ENCODE data around the gene RCOR1. TPM values are rescaled to one million over a fixed set of nuclear protein-coding genes. Genes with fewer than 3 reads are reported as not detected.
"Not testable (repeated sequence)": the region's sequence is repeated elsewhere in the genome, so short reads cannot be mapped to it uniquely, and the experiment has no call there.

Gene RCOR1
- polyA plus RNA-seq, 1 experiment = 16.7 TPM

DNA sequence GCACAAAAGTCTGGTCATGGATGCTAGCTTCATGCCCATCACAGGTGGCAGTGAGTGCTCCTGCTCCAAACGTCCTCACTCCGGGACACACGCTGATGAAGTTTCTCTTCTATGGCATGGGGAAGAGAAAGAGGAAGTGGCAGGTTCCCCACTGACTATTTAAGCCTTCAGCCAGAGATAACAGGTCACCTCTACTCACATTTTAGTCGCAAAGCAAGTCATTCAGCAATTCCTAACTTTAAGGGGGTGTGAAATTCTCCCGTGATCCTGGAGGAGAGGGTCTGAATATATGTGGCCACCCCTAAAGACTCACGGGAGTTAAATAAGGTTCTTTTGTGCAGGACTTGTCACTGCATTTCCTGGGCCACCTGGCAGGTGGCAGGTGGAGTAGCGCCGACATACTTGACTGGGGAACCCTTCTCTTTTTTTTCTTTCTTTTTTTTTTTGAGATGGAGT, 18.8 kb upstream of the RCOR1 start:
- ChIA-PET POLR2A (interaction anchor here (0.7 kb wide), 1 partner anchor 32 kb away, joined by 3 read pairs; no protein-coding TSS in a partner anchor), CTCF (no interaction called here)
- DNase-seq (ENCODE audit: low read depth, low spot score) = no peak
- TF ChIP-seq, protein P1, sequence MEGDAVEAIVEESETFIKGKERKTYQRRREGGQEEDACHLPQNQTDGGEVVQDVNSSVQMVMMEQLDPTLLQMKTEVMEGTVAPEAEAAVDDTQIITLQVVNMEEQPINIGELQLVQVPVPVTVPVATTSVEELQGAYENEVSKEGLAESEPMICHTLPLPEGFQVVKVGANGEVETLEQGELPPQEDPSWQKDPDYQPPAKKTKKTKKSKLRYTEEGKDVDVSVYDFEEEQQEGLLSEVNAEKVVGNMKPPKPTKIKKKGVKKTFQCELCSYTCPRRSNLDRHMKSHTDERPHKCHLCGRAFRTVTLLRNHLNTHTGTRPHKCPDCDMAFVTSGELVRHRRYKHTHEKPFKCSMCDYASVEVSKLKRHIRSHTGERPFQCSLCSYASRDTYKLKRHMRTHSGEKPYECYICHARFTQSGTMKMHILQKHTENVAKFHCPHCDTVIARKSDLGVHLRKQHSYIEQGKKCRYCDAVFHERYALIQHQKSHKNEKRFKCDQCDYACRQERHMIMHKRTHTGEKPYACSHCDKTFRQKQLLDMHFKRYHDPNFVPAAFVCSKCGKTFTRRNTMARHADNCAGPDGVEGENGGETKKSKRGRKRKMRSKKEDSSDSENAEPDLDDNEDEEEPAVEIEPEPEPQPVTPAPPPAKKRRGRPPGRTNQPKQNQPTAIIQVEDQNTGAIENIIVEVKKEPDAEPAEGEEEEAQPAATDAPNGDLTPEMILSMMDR (IDR thresholded peaks at IDR 0.05; ENCODE audit: low read depth, low read length) = no peak
- Histone ChIP-seq H3K27ac (ENCODE audit: low read depth, low read length) (no peak overlapping the region), H3K9me3 (ENCODE audit: control insufficient read depth, insufficient read depth, low read length) (no peaks in the 10 kb centered on the region), H3K27me3 (ENCODE audit: control insufficient read depth, insufficient read depth, low read length) (no peaks in the 10 kb centered on the region), H3K4me3 (ENCODE audit: low read depth, low read length) (no peak overlapping the region)

- Histone ChIP-seq H3K9me3 (ENCODE audit: control insufficient read depth, insufficient read depth, low read length) (no peaks in the 10 kb centered on the region), H3K4me3 (ENCODE audit: low read depth, low read length) (no peak overlapping the region), H3K27ac (ENCODE audit: low read depth, low read length) (no peak overlapping the region), H3K27me3 (ENCODE audit: control insufficient read depth, insufficient read depth, low read length) (no peaks in the 10 kb centered on the region)
- POLR2A ChIA-PET = no interaction called here
- TF ChIP-seq, protein P1 (IDR thresholded peaks at IDR 0.05; ENCODE audit: low read depth, low read length) = no peak
- DNase-seq (ENCODE audit: low read depth, low spot score) = no peak
- CTCF ChIA-PET = no interaction called here
Observed at GRCh38 chr14:102574281-102575159, 17.9 kb upstream of the RCOR1 start.

DNA sequence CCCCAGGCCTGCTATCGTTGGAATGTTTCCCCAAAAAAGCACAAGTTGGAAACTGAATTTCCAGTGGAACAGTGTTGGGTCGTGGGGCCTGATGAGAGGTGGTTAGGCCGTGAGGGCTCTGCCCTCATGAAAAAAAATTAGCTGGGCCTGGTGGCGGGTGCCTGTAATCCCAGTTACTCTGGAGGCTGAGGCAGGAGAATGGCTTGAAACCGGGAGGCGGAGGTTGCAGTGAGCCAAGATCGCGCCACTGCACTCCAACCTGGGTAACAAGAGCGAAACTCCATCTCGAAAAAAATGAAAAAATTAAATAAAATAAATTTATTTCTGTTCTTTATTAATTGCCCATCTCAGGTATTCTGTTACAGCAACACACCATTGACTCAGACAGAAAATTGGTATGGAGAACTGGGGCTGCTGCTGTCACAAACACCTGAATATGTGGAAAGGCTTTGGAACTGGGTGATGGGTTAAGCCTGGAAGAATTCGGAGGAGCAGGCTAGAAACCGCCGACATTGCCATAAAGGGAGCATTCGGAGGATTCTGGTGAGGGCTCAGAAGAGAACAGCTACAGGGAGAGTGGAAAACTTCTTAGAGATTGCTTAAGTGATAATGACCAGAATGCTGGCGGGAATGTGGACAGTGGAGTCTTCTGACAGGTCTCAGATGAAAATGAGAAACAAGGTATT, 17.1 kb upstream of the RCOR1 start:
- no peak overlapping the region for H3K27ac ChIP-seq (ENCODE audit: low read depth, low read length)

GRCh38 chr14:102575846-102576428, 16.5 kb upstream of the RCOR1 start:
- H3K4me3 ChIP-seq (ENCODE audit: low read depth, low read length); DNase-seq (ENCODE audit: low read depth, low spot score); H3K9me3 ChIP-seq (ENCODE audit: control insufficient read depth, insufficient read depth, low read length); H3K27me3 ChIP-seq (ENCODE audit: control insufficient read depth, insufficient read depth, low read length); H3K27ac ChIP-seq (ENCODE audit: low read depth, low read length); POLR2A ChIA-PET; CTCF ChIA-PET: not testable (repeated sequence)

More for the DNA sequence above, 17.1 kb upstream of the RCOR1 start:
- POLR2A ChIA-PET = no interaction called here
- CTCF ChIA-PET = no interaction called here
- Histone ChIP-seq H3K9me3 (ENCODE audit: control insufficient read depth, insufficient read depth, low read length) (no peaks in the 10 kb centered on the region), H3K4me3 (ENCODE audit: low read depth, low read length) (no peak overlapping the region), H3K27me3 (ENCODE audit: control insufficient read depth, insufficient read depth, low read length) (no peaks in the 10 kb centered on the region)
- TF ChIP-seq, protein P1 (IDR thresholded peaks at IDR 0.05; ENCODE audit: low read depth, low read length) = no peak
- DNase-seq (ENCODE audit: low read depth, low spot score) = no peak

DNA sequence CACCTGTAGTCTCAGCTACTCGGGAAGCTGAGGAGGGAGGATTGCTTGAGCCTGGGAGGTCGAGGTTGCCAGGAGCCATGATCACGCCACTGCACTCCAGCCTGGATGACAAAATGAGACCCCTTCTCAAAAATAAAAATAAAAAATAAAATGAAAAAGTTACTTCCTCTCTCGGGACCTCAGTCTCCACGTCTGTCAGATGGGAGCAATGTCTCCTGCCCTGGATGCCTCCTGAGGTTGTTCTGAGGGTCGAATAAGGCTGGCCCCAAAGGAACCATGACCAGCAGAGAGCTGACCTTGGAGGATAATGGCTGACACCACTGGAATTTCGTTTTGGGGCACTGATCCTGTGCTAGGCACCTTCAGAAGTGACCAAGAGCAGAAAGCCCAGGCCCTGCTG, 13.6 kb upstream of the RCOR1 start:
- POLR2A ChIA-PET = no interaction called here
- TF ChIP-seq, protein P1 (IDR thresholded peaks at IDR 0.05; ENCODE audit: low read depth, low read length) = no peak

More for the DNA sequence above, 13.6 kb upstream of the RCOR1 start:
- no peak for DNase-seq (ENCODE audit: low read depth, low spot score)
- Histone ChIP-seq H3K4me3 (ENCODE audit: low read depth, low read length) (no peak overlapping the region), H3K9me3 (ENCODE audit: control insufficient read depth, insufficient read depth, low read length) (no peaks in the 10 kb centered on the region), H3K27ac (ENCODE audit: low read depth, low read length) (no peak overlapping the region), H3K27me3 (ENCODE audit: control insufficient read depth, insufficient read depth, low read length) (no peaks in the 10 kb centered on the region)
- CTCF ChIA-PET = interaction anchor here (0.7 to 1.0 kb wide), 2 partner anchors 15 to 1126 kb away, joined by 4 read pairs; no protein-coding TSS in a partner anchor
